Activated naive CD4-positive, alpha-beta T cell treated with anti-CD3 and anti-CD28 coated beads, Interleukin-2, amount 50 U/mL, for 24 hours (primary cell): ENCODE data around the gene TBC1D24.
A peak's percentile ranks its signal among the peaks of the same experiment; 100 is the strongest.
"Not testable (repeated sequence)": the region's sequence is repeated elsewhere in the genome, so short reads cannot be mapped to it uniquely, and the experiment has no call there.

Experiments
- H3K27ac Mint-ChIP-seq: one replicate; pipeline ENCODE4 v1.8.0; 2021; ENCODE audit warnings: mild to moderate bottlenecking, mixed read lengths
- H3K27me3 Mint-ChIP-seq: one replicate; pipeline ENCODE4 v1.8.0; 2021; ENCODE audit warnings: mixed read lengths
- H3K36me3 Mint-ChIP-seq: one replicate; pipeline ENCODE4 v1.8.0; 2021; ENCODE audit warnings: mixed read lengths
- H3K4me1 Mint-ChIP-seq: one replicate; pipeline ENCODE4 v1.8.0; 2021; ENCODE audit warnings: mixed read lengths
- H3K4me3 Mint-ChIP-seq: one replicate; pipeline ENCODE4 v1.8.0; 2021; ENCODE audit warnings: mild to moderate bottlenecking, mixed read lengths
- H3K9me3 Mint-ChIP-seq: one replicate; pipeline ENCODE4 v1.8.0; 2021; ENCODE audit warnings: mixed read lengths

Gene TBC1D24

GRCh38 chr16:2471653-2472487, 3.1 kb upstream of the TBC1D24 start:
- H3K4me3 Mint-ChIP-seq, result no peak overlapping the region
- H3K4me1 Mint-ChIP-seq, result peaks cover 20% of the 10 kb centered on the region
- H3K27me3 Mint-ChIP-seq, result peaks cover 22% of the 10 kb centered on the region

DNA sequence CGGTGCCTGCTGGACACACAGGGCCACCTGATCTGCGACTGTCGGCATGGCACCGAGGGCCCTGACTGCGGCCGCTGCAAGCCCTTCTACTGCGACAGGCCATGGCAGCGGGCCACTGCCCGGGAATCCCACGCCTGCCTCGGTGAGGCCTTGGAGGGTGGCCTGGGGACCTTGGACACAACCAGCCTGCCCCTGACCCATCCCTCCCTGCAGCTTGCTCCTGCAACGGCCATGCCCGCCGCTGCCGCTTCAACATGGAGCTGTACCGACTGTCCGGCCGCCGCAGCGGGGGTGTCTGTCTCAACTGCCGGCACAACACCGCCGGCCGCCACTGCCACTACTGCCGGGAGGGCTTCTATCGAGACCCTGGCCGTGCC, 2.5 kb upstream of the TBC1D24 start:
- Mint-ChIP-seq H3K4me1 (peaks cover 21% of the 10 kb centered on the region), H3K36me3 (no peaks in the 10 kb centered on the region), H3K27ac (no peak overlapping the region), H3K4me3 (no peak overlapping the region), H3K9me3 (no peaks in the 10 kb centered on the region), H3K27me3 (peaks cover 22% of the 10 kb centered on the region)

More at GRCh38 chr16:2471653-2472487, 3.1 kb upstream of the TBC1D24 start:
- H3K9me3 Mint-ChIP-seq, result no peaks in the 10 kb centered on the region
- H3K36me3 Mint-ChIP-seq, result no peaks in the 10 kb centered on the region
- no peak overlapping the region for H3K27ac Mint-ChIP-seq

GRCh38 chr16:2472885-2473445, 2.0 kb upstream of the TBC1D24 start:
- Mint-ChIP-seq H3K4me3 (peak overlapping the region; percentile 69), H3K27me3 (peaks cover 22% of the 10 kb centered on the region), H3K36me3 (no peaks in the 10 kb centered on the region), H3K9me3 (no peaks in the 10 kb centered on the region), H3K27ac (no peak overlapping the region), H3K4me1 (peaks cover 21% of the 10 kb centered on the region)

DNA sequence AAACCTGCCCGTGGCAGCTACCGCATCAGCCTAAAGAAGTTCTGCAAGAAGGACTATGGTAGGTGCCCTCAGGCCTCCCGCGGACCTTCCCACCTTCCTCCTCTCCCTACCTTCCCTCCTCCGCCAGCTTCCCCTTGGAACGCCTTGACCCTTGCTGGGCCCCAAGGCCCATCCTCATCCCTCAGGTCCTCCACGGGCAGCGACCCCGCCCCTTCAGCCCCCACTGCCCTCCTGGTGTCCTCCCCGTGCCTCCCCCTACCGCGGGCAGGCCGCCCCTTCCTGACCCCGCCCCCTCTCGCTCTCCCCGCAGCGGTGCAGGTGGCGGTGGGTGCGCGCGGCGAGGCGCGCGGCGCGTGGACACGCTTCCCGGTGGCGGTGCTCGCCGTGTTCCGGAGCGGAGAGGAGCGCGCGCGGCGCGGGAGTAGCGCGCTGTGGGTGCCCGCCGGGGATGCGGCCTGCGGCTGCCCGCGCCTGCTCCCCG, 1.4 kb upstream of the TBC1D24 start:
- Mint-ChIP-seq H3K27me3 (peaks cover 19% of the 10 kb centered on the region), H3K4me3 (peak overlapping the region; percentile 69), H3K4me1 (peaks cover 21% of the 10 kb centered on the region), H3K36me3 (no peaks in the 10 kb centered on the region), H3K9me3 (no peaks in the 10 kb centered on the region), H3K27ac (peak overlapping the region; percentile 17)

GRCh38 chr16:2473999-2474876, 689 bp upstream of the TBC1D24 start:
- H3K4me3 Mint-ChIP-seq, result peak overlapping the region; percentile 77
- peaks cover 17% of the 10 kb centered on the region for H3K27me3 Mint-ChIP-seq
- no peak overlapping the region for H3K27ac Mint-ChIP-seq
- H3K4me1 Mint-ChIP-seq, result peaks cover 21% of the 10 kb centered on the region
- H3K9me3 Mint-ChIP-seq, result no peaks in the 10 kb centered on the region
- H3K36me3 Mint-ChIP-seq, result no peaks in the 10 kb centered on the region

DNA sequence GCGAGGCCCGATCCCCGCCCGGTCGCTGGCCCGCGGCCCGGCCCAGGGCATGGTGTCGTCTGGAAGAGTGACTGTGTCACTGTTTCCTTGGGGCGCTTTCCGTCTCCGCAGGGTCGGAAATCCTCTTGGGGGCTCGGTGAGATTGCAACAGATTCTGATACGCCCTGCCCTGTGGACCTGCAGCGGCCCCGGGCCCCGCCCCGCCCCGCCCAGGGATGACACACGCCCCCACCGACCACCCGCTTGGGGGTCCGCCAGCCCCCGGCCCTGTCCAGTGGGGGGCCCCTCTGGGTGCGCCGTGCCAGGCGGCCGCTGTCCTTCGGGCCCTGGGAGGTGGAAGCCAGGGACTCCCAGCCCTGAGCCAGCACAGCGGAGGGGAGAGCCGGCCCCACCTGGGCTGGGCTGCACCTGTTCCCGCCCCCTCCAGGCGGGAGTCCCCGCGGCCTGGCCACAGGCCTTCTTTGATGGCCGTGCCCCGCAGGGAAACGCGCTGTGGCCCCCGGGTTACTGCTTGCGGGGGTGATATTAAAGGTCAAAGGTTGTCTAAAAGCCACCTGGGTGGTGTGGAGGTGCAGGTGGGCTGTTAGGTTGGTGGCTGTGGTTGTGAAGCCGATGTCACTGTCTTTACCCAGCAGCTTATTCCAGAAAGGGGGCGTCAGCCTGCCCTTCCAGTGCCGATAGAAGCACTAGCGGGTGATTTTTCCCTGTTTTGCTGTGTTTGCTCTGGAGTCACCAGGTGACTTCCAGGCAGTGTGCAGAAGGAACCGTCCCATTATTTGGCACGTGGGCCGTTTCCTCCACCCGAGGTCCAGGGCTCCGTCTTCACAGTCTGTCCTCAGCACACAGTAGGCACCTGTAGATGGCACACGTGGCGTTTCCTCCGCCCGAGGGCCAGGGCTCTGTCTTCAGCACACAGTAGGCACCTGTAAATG, 752 bp downstream of the TBC1D24 start:
- Mint-ChIP-seq H3K27ac (no peak overlapping the region), H3K27me3 (peaks cover 6% of the 10 kb centered on the region), H3K9me3 (no peaks in the 10 kb centered on the region), H3K36me3 (no peaks in the 10 kb centered on the region), H3K4me1 (peaks cover 16% of the 10 kb centered on the region), H3K4me3 (peak overlapping the region; percentile 76)

DNA sequence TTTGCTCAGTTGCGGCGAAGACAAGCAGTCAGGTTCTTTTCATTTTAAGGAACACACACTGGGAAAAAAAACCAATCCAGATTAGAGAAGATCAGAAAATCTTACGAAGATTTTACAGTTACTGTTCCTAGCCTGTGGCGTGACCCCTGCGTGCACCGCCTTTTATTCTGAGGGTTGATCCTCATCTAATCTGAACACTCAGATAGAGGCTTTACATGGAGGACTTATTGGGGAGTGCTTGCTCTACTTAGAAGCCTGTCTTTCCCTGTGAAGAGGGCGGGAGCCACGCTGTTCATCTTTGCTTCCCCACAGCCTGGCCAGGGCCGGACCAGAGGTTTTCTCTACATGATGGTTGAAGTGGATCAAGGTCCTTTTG, 1.4 kb downstream of the TBC1D24 start:
- peaks cover 16% of the 10 kb centered on the region for H3K4me1 Mint-ChIP-seq
- no peaks in the 10 kb centered on the region for H3K36me3 Mint-ChIP-seq
- peaks cover 5% of the 10 kb centered on the region for H3K27me3 Mint-ChIP-seq
- H3K4me3 Mint-ChIP-seq, result peak overlapping the region; percentile 76
- no peak overlapping the region for H3K27ac Mint-ChIP-seq
- H3K9me3 Mint-ChIP-seq, result no peaks in the 10 kb centered on the region

- Mint-ChIP-seq H3K4me1 (peaks cover 16% of the 10 kb centered on the region), H3K27me3 (peaks cover 5% of the 10 kb centered on the region), H3K36me3 (no peaks in the 10 kb centered on the region), H3K4me3 (peak overlapping the region; percentile 76), H3K9me3 (no peaks in the 10 kb centered on the region), H3K27ac (no peak overlapping the region)
Measured at GRCh38 chr16:2476741-2477140, 1.8 kb downstream of the TBC1D24 start.

- Mint-ChIP-seq H3K4me1 (peaks cover 16% of the 10 kb centered on the region), H3K36me3 (no peaks in the 10 kb centered on the region), H3K27me3 (peaks cover 5% of the 10 kb centered on the region), H3K4me3 (no peak overlapping the region), H3K27ac (no peak overlapping the region), H3K9me3 (no peaks in the 10 kb centered on the region)
Measured at GRCh38 chr16:2477327-2477726, 2.4 kb downstream of the TBC1D24 start.

GRCh38 chr16:2478279-2478678, 3.4 kb downstream of the TBC1D24 start:
- peaks cover 12% of the 10 kb centered on the region for H3K4me1 Mint-ChIP-seq
- no peak overlapping the region for H3K27ac Mint-ChIP-seq
- no peak overlapping the region for H3K4me3 Mint-ChIP-seq
- no peaks in the 10 kb centered on the region for H3K36me3 Mint-ChIP-seq
- H3K9me3 Mint-ChIP-seq, result no peaks in the 10 kb centered on the region
- peaks cover 2% of the 10 kb centered on the region for H3K27me3 Mint-ChIP-seq

DNA sequence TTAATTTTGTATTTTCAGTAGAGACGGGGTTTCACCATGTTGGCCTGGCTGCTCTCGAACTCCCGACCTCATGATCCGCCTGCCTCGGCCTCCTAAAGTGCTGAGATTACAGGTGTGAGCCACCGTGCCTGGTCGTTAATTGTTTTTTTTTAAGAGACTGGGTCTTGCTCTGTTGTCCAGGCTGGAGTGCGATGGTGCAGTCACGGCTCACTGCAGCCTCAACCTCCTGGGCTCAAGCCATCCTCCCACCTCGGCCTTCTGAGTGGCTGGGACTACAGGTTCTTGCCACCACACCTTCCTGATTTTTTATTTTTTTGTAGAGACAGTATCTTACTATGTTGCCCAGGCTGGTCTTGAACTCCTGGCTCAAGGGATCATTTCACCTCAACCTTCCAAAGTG, 5.1 kb downstream of the TBC1D24 start:
- H3K27ac Mint-ChIP-seq, H3K36me3 Mint-ChIP-seq, H3K27me3 Mint-ChIP-seq, H3K9me3 Mint-ChIP-seq, H3K4me3 Mint-ChIP-seq: not testable (repeated sequence)
- peaks cover 11% of the 10 kb centered on the region for H3K4me1 Mint-ChIP-seq

DNA sequence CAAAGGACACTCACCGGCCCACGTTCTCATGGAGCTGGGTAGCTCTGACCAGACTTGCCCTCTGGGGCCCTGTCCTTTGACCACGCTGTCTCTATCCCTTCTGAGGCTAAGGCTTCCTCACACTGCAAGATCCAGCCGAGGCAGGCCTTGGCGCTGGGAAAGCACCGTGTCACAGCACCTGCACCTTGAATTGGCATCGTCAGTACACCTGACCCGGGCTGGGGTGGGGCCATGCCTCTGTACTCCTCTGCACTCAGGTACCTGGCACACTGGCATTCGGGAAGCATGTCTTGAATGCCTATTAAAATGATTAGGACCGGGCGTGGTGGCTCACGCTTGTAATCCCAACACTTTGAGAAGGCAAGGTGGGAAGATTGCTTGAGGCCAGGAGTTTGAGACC, 6.0 kb downstream of the TBC1D24 start:
- H3K4me3 Mint-ChIP-seq, result no peak overlapping the region
- no peaks in the 10 kb centered on the region for H3K27me3 Mint-ChIP-seq
- no peaks in the 10 kb centered on the region for H3K9me3 Mint-ChIP-seq
- H3K36me3 Mint-ChIP-seq, result no peaks in the 10 kb centered on the region
- peaks cover 11% of the 10 kb centered on the region for H3K4me1 Mint-ChIP-seq
- no peak overlapping the region for H3K27ac Mint-ChIP-seq

DNA sequence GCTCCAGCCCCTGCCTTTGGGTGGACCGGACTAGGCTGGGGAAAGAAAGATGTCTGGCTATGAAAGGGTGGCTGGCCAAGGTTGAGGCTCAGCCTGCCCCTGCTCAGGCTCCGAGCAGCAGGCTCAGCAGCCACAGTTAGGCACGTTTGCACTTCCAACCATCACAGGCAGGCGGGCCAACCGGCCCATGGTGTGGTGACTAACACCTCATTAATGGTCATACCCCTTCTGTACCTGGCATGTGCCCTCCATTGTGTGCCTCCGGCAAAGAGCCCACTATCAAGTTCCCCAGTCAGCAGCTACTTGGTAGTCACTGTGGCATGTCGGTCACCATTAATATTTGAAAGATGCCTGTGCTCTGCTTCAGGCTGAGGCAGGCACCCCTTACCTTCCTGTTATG, 6.7 kb downstream of the TBC1D24 start:
- H3K27me3 Mint-ChIP-seq, result no peaks in the 10 kb centered on the region
- H3K9me3 Mint-ChIP-seq, result no peaks in the 10 kb centered on the region
- H3K27ac Mint-ChIP-seq, result no peak overlapping the region
- H3K36me3 Mint-ChIP-seq, result no peaks in the 10 kb centered on the region
- peaks cover 5% of the 10 kb centered on the region for H3K4me1 Mint-ChIP-seq
- no peak overlapping the region for H3K4me3 Mint-ChIP-seq

DNA sequence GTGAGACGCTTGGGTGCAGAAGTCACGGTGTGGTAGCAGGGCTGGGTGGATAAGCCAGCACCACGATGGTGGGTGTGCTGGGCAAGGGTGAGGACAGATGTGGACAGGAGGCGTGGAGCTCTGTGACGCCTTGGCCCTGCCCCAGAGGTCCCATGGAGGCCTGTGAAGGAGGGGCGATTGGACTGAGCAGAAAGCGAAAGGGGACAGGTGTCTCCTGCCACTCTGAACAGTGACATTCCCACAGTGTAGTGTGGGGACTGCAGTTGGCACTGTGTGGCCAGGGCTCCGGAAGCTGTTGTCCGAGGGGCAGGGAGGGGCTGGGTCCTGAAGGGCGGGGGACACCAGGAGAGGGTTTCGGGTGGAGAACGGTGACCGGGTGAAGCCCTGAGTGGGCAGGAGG, 7.3 kb downstream of the TBC1D24 start:
- H3K36me3 Mint-ChIP-seq, result no peaks in the 10 kb centered on the region
- no peak overlapping the region for H3K4me3 Mint-ChIP-seq
- H3K27ac Mint-ChIP-seq, result no peak overlapping the region
- no peaks in the 10 kb centered on the region for H3K27me3 Mint-ChIP-seq
- H3K4me1 Mint-ChIP-seq, result peaks cover 7% of the 10 kb centered on the region
- no peaks in the 10 kb centered on the region for H3K9me3 Mint-ChIP-seq
